HS-27A (cell line): Measurements from ENCODE around the gene PGAP1.

Source experiments
- DNase-seq: peaks from one replicate; pipeline ENCODE4 v3.0.0-alpha.2; 2012; ENCODE audit warnings: low read depth, missing footprints

Gene PGAP1

DNA sequence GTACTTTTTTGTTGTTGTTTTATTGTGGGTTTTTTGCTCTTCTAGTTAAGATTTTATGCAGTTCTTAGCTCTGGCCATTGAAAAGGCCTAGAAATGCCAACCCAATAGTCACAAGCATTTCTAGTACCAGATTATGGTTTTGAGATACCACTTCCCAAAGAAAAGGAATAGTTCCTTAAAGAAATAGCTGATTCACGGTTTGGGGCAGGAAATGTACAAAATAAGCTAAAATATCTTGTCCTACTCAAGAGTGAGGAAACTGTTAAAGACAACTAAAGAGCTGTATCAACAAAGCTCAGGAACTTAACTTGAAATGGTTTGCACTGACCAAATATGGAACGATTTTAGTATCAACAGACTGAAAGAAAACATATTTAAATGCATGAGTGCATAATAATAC lies 35.4 kb downstream of the PGAP1 start:
- DNase-seq = no peak

DNA sequence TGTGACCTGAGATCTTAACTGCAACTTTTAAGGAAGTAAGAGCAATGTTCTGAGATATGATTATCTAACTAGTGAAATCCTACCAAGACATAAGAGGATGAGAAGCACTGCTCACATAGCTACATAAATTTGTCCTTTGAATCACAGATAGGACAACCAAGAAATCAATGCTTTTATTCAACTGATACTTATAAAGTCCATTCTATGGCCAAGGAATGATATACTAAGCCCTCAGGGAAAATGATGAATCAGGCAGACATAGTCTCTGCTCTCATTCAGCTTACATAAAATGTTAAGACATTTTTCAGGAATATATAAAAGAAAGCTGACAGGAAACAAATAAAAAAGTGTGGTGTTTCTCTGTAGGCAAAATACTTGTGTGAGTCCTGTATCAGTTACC lies 39.1 kb downstream of the PGAP1 start:
- no peak for DNase-seq

GRCh38 chr2:196884368-196884767 lies 42.1 kb downstream of the PGAP1 start:
- DNase-seq = no peak

DNA sequence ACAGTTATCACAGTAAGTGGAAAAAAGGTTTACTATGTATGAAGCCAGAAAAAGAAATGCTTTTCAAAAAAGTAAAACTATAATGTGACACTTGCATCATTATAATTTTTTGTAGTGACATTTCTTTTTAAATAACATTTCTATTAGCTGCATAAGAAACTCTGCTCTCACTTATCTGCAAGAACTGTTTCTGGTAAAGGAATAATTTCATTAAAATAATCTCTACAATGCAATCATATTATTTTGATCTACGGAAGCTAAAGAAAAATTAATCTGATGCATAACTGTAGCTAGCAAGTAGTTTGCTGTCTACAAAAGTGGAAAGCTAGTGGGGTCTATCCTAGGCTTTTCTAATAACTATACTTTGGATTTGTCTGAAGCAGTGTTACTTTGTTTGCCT lies 50.1 kb downstream of the PGAP1 start:
- no peak for DNase-seq

GRCh38 chr2:196875414-196875813 lies 51.1 kb downstream of the PGAP1 start:
- no peak for DNase-seq

GRCh38 chr2:196873511-196873910 lies 53.0 kb downstream of the PGAP1 start:
- no peak for DNase-seq

- no peak for DNase-seq
Observed at GRCh38 chr2:196854629-196855028, 71.9 kb downstream of the PGAP1 start.

- DNase-seq = no peak
Observed at GRCh38 chr2:196853301-196854087, 73.0 kb downstream of the PGAP1 start.

DNA sequence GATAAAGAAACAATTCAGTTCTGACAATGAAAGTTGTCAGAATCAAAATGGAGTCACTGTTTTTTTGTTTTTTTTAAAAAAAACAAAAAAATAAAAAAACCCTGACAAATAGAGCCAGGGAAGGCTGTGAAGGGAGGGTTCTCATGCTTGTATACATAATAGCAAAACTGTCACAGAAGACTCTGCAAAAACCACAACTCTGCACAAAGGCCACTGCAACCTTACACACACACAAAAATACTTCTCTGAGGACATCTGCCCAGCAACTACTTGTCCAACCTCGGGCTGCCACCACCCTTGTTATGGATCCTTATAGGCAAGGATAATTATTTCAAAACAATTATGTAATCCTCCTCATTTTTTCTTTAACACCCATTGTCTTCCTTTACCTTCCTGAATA lies 75.4 kb downstream of the PGAP1 start:
- no peak for DNase-seq

DNA sequence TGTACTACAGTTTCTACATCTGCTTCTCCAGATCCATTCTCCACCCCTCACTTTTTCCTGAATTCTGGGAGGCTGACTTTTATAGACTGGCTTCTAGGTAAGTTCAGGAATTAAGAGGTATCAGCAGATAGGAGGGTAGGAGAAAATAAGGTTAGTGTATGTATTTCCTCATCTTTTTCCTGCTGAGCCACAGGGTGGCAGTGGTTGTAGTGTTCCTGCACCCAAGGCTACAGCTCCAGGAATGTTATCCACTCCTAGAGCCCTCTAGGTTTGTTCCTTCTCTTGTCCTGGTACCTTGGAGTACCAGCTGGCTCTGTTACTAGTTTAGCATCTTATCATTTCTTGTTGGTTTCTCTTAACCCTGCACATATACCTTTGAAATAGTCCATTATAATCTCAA lies 76.6 kb downstream of the PGAP1 start:
- no peak for DNase-seq

GRCh38 chr2:196846295-196846694 lies 80.2 kb downstream of the PGAP1 start:
- DNase-seq = no peak

GRCh38 chr2:196845371-196845770 lies 81.1 kb downstream of the PGAP1 start:
- DNase-seq = no peak

- DNase-seq = no peak
Observed at GRCh38 chr2:196840171-196840570, 86.3 kb downstream of the PGAP1 start.

- DNase-seq = no peak
Observed at GRCh38 chr2:196839574-196839973, 86.9 kb downstream of the PGAP1 start.

- no peak for DNase-seq
Observed at GRCh38 chr2:196836440-196836839, 90.1 kb downstream of the PGAP1 start.

- DNase-seq = no peak
Observed at GRCh38 chr2:196830701-196831100, 95.8 kb downstream of the PGAP1 start.

DNA sequence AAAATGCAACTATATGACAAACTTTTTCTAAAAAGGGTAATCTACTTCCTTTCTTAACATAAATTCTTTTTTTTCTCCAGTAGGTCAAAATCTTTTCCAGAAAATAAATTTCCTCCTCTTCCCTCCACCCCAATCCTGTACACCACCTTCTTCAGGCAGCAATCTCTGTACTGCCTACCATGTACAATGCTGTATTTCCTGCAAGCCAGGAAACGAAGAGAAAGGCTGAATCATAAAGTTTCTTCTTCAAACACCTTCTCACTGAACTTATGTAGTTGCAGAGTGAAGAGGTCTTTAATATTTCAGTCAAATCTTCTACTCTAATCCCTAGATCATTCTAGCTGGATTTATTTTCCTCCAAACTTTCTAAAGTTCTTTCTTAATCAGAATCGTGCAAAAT lies 99.2 kb downstream of the PGAP1 start:
- DNase-seq = no peak

DNA sequence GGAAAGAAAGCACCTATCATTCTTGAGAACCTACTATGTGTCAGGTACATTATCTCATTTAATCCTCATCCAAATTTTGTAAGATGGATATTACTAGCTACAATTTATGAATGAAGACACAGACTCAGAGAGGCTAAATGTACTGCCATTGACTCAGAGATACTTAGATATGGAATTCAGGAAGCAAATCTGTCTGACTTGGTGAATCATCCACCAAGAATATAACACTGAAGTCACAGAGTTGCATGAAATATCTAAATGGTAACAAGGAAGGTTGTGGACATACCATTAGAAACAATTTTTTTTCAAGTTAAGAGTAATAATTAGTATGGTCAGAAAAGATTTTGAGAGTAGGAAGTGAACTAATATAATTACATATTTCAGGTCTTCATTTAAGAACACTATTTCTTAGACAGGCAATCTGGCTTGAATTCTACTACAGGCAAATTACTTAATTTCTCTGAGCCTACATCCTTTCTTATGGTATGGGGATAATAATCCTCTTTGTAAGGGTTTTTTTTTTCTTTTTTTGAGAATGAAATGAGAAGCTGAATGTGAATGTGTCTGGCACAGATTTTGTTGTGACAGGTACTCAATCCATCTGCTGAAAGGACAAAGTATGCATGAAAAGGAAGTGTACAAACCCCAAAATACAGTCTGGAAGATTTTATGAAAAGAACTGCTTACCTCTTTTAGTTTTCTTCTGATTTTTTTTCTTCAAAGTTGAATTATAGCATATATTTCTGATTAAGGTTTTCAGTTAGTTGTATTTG lies 102.6 kb downstream of the PGAP1 start:
- DNase-seq = no peak

DNA sequence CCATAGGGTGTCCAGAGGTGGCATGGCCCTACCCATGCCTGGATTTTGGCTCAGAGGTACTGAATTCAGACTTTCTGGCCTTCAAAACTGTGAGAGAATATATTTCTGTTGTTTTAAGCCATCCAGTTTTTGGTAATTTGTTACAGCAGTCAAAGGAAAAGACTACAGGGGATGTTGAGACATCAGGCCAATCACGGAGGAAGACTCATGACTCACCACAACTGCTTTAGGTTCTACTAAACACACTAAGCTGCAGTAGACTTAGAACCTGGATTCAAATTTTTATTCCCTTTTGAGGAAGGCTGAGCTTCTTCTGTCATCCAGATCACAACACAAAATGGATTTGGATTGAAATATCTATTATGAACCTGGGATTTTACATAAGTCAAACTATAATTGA lies 105.3 kb downstream of the PGAP1 start:
- DNase-seq = no peak

- no peak for DNase-seq
Observed at GRCh38 chr2:196809260-196809659, 117.2 kb downstream of the PGAP1 start, which contains the start of gene C2orf66. Gene C2orf66, minus strand, starts transcription at chr2:196809355. Its CDS starts 19 bp downstream, at chr2:196809336.

DNA sequence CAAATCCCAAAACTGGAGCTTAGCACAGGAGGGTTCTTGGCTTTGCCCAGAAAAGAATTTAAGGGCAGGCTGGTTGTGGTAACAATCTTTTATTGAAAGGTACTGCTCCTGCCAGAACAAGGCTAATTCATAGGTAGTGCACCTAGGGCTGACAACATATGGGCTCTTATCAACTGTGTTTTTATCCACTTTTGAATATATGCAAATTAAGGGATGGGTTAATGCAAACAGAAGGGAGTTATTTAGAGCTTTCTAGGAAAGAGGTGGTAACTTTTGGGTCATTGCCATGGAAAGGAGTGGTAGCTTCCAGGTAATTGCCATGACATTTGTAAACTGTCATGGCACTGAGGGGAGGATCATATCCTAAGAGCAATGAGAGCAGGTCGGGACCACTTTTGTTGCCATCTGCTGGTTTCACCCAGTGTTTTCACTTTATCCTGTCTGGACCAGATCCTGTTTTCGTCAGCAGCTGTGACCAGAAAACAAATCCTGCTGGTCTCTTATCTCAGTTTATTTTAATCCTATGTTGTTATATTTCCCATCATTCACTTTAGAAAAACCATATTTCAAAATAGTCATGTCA lies 118.3 kb downstream of the PGAP1 start:
- DNase-seq = no peak

DNA sequence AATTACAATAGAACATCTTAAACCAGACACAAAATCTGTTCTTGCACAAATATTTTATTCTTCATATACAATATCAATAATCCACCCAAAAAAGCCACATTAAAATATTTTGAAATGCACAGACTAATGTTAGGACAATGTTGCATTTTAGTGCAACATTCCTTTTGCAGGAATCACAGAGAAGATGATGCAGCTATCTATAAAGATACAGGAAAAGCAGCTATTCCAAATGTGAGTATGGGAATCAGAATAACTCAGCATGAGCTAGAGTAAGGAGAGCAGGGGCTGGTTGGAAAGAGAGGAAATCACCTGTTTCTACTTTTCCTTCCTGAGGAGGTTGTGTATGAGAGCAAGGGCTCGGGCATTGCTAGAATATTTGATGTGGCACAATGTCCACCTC lies 122.1 kb downstream of the PGAP1 start:
- DNase-seq = no peak

- DNase-seq = no peak
Observed at GRCh38 chr2:196802401-196802800, 124.1 kb downstream of the PGAP1 start.
